HG03342 (cell line): ENCODE data around the gene DLX1.
A peak's percentile ranks its signal among the peaks of the same experiment; 100 is the strongest.

Experiments
- ATAC-seq: cut with Tn5 transposase; IDR thresholded peaks from one replicate; pipeline ENCODE4 v1.9.1; 2021; ENCODE audit warnings: mild to moderate bottlenecking, moderate library complexity; ENCODE audit not compliant: unreplicated experiment

DLX1 gene

GRCh38 chr2:172096626-172097547, 11.6 kb downstream of the DLX1 start:
- no peak for ATAC-seq

- ATAC-seq: no peak
Observed at GRCh38 chr2:172097557-172098131, 12.3 kb downstream of the DLX1 start.

- no peak for ATAC-seq
Observed at GRCh38 chr2:172098287-172098649, 13.0 kb downstream of the DLX1 start.

- ATAC-seq: no peak
Observed at GRCh38 chr2:172098650-172099471, 13.6 kb downstream of the DLX1 start.

GRCh38 chr2:172099472-172100079, 14.3 kb downstream of the DLX1 start:
- no peak for ATAC-seq

GRCh38 chr2:172100080-172100934, 15.0 kb downstream of the DLX1 start:
- no peak for ATAC-seq

- no peak for ATAC-seq
Observed at GRCh38 chr2:172100935-172101820, 15.9 kb downstream of the DLX1 start.

- ATAC-seq: peak; percentile 10
Observed at GRCh38 chr2:172101821-172102390, 16.6 kb downstream of the DLX1 start.

- peak; percentile 62 for ATAC-seq
Observed at GRCh38 chr2:172102391-172103359, 17.4 kb downstream of the DLX1 start, which contains the start of gene DLX2. DLX2 (minus strand) TSS chr2:172102900; CDS start chr2:172102538, 362 bp downstream.

- no peak for ATAC-seq
Observed at GRCh38 chr2:172103471-172104272, 18.4 kb downstream of the DLX1 start.

- ATAC-seq: no peak
Observed at GRCh38 chr2:172105471-172106107, 20.3 kb downstream of the DLX1 start.

GRCh38 chr2:172106108-172106961, 21.0 kb downstream of the DLX1 start:
- ATAC-seq: no peak

- no peak for ATAC-seq
Observed at GRCh38 chr2:172107690-172108586, 22.6 kb downstream of the DLX1 start.

- ATAC-seq: no peak
Observed at GRCh38 chr2:172108587-172108930, 23.3 kb downstream of the DLX1 start.
